H1 (cell line): ENCODE measurements around the gene EPB41L4A. TPM values are rescaled to one million over a fixed set of nuclear protein-coding genes. Genes with fewer than 3 reads are reported as not detected.
A peak's percentile ranks its signal among the peaks of the same experiment; 100 is the strongest.

Source experiments
- CTCF ChIA-PET: fragments of 300-600 bp; sonication (Branson Sonifier 250); formaldehyde crosslinking; loops from one replicate; lab custom pipeline; 2021; ENCODE audit not compliant: partially characterized antibody; lab: Charles Lee
- POLR2A ChIA-PET: fragments of 300-600 bp; sonication (Branson Sonifier 250); formaldehyde crosslinking; loops from one replicate; lab custom pipeline; 2021; ENCODE audit warnings: inconsistent platforms; ENCODE audit not compliant: partially characterized antibody; lab: Charles Lee
- DNase-seq, 2 experiments: peaks; one replicate each; pipeline versions ENCODE4 v3.0.0 to v3.0.0-alpha.2; 2010 to 2022; ENCODE audit warnings: low spot score in 2 of 2, low read depth in 1 of 2, mixed read lengths in 1 of 2
- FAIRE-seq: peaks from 2 replicates; lab custom pipeline; 2011; peaks lifted over from hg19 to GRCh38; lab: Jason Lieb, UNC
- H2AFZ ChIP-seq: 2 replicates; pipeline ENCODE4 v1.8.1; 2012; ENCODE audit warnings: low read length, inconsistent platforms
- H2AK5ac ChIP-seq: 2 replicates; pipeline ENCODE4 v1.6.1; 2013; ENCODE audit warnings: low read depth, low read length
- H2BK120ac ChIP-seq: replicated peaks from 2 replicates; pipeline ENCODE3; 2013; ENCODE audit warnings: low read depth, low read length, inconsistent platforms
- H2BK12ac ChIP-seq: 2 replicates; pipeline ENCODE4 v1.6.1; 2013; ENCODE audit warnings: low read depth, low read length
- H2BK15ac ChIP-seq: 2 replicates; pipeline ENCODE4 v1.6.1; 2013; ENCODE audit warnings: low read length
- H2BK20ac ChIP-seq: 2 replicates; pipeline ENCODE4 v1.6.1; 2013; ENCODE audit warnings: low read length
- H2BK5ac ChIP-seq: 2 replicates; pipeline ENCODE4 v1.6.1; 2013; ENCODE audit warnings: low read depth, low read length
- H3K14ac ChIP-seq: 2 replicates; pipeline ENCODE4 v1.6.1; 2013; ENCODE audit warnings: inconsistent platforms; ENCODE audit not compliant: insufficient read length
- H3K18ac ChIP-seq: 2 replicates; pipeline ENCODE4 v1.6.1; 2013; ENCODE audit warnings: low read length; ENCODE audit errors: extremely low read depth
- H3K23ac ChIP-seq: 2 replicates; pipeline ENCODE4 v1.6.1; 2013; ENCODE audit warnings: inconsistent platforms; ENCODE audit not compliant: insufficient read length
- H3K23me2 ChIP-seq: 2 replicates; pipeline ENCODE4 v1.6.1; 2013; ENCODE audit warnings: low read depth, low read length
- H3K27ac ChIP-seq: 2 replicates; pipeline ENCODE4 v1.6.1; 2011; ENCODE audit warnings: low read depth, low read length, inconsistent platforms
- H3K27me3 ChIP-seq, 4 experiments: replicated peaks in 1 of 4; 1 replicate in 1 of 4; 2 replicates in 3 of 4; pipeline versions ENCODE4 v1.6.1 to v1.8.1; 2011 to 2013; ENCODE audit warnings: low read length in 3 of 4, mild to moderate bottlenecking in 3 of 4, inconsistent platforms in 2 of 4, mixed read lengths in 2 of 4, moderate library complexity in 1 of 4; ENCODE audit not compliant: control insufficient read depth in 3 of 4, insufficient read depth in 3 of 4; ENCODE audit errors: extremely low read depth in 1 of 4
- H3K36me3 ChIP-seq, 4 experiments: 2 replicates each; pipeline versions ENCODE4 v1.6.1 to v1.8.1; 2011 to 2013; ENCODE audit warnings: mild to moderate bottlenecking in 4 of 4, low read length in 3 of 4, moderate library complexity in 2 of 4, control low read depth in 1 of 4, inconsistent platforms in 1 of 4; ENCODE audit not compliant: insufficient read depth in 4 of 4, control insufficient read depth in 2 of 4
- H3K4ac ChIP-seq: replicated peaks from 2 replicates; pipeline ENCODE3; 2013; ENCODE audit warnings: low read length, low read depth, mixed read lengths, inconsistent platforms; ENCODE audit not compliant: insufficient read length
- H3K4me1 ChIP-seq, 4 experiments: replicated peaks in 1 of 4; 1 replicate in 1 of 4; 2 replicates in 3 of 4; pipeline versions ENCODE4 v1.6.1 to v1.8.1; 2011 to 2013; ENCODE audit warnings: low read length in 3 of 4, inconsistent platforms in 2 of 4, mixed read lengths in 1 of 4; ENCODE audit not compliant: insufficient read depth in 4 of 4, control insufficient read depth in 3 of 4
- H3K4me2 ChIP-seq, 2 experiments: 2 replicates each; pipeline versions ENCODE4 v1.6.1 to v1.8.1; 2011 to 2013; ENCODE audit warnings: low read depth in 2 of 2, low read length in 2 of 2, control low read depth in 1 of 2, inconsistent platforms in 1 of 2, mild to moderate bottlenecking in 1 of 2; ENCODE audit not compliant: insufficient read depth in 1 of 2
- H3K4me3 ChIP-seq, 4 experiments: fragments of 200-600, 300-600 bp in 1 of 4; sonication (generic), shearing (Covaris generic), sonication (Bioruptor Twin) in 1 of 4; 2 replicates each; pipeline versions ENCODE4 v1.5.1 to v1.8.1; 2011 to 2016; ENCODE audit warnings: low read length in 4 of 4, low read depth in 3 of 4, control low read depth in 2 of 4, inconsistent platforms in 2 of 4, mild to moderate bottlenecking in 2 of 4, mixed read lengths in 1 of 4, moderate library complexity in 1 of 4; ENCODE audit not compliant: insufficient read depth in 2 of 4; ENCODE audit errors: extremely low read depth in 1 of 4
- H3K56ac ChIP-seq: replicated peaks from 2 replicates; pipeline ENCODE3; 2013; ENCODE audit warnings: low read depth, mild to moderate bottlenecking, mixed read lengths, low read length, inconsistent platforms; ENCODE audit not compliant: insufficient read length
- H3K79me1 ChIP-seq: 2 replicates; pipeline ENCODE4 v1.6.1; 2013; ENCODE audit warnings: low read depth, low read length, control low read depth
- H3K79me2 ChIP-seq, 2 experiments: 2 replicates each; pipeline versions ENCODE4 v1.6.1 to v1.8.1; 2012 to 2013; ENCODE audit warnings: low read length in 2 of 2, mild to moderate bottlenecking in 2 of 2, inconsistent platforms in 1 of 2; ENCODE audit not compliant: insufficient read depth in 2 of 2, control insufficient read depth in 1 of 2
- H3K9ac ChIP-seq, 4 experiments: replicated peaks in 1 of 4; 1 replicate in 1 of 4; 2 replicates in 3 of 4; pipeline versions ENCODE4 v1.6.1 to v1.8.1; 2011 to 2013; ENCODE audit warnings: low read depth in 3 of 4, low read length in 3 of 4, control low read depth in 2 of 4, mild to moderate bottlenecking in 2 of 4, moderate library complexity in 2 of 4, inconsistent platforms in 1 of 4; ENCODE audit errors: extremely low read depth in 1 of 4
- H3K9me3 ChIP-seq, 2 experiments: 2 replicates each; pipeline versions ENCODE4 v1.6.1 to v1.8.1; 2012 to 2013; ENCODE audit warnings: mild to moderate bottlenecking in 2 of 2, moderate library complexity in 2 of 2, control low read depth in 1 of 2, inconsistent platforms in 1 of 2, low read depth in 1 of 2, low read length in 1 of 2, mixed read lengths in 1 of 2; ENCODE audit not compliant: insufficient read depth in 2 of 2
- H4K20me1 ChIP-seq, 2 experiments: replicated peaks in 1 of 2; 2 replicates each; pipeline versions ENCODE3 to v1.8.1; 2011 to 2013; ENCODE audit warnings: inconsistent platforms in 2 of 2, low read length in 2 of 2, mild to moderate bottlenecking in 1 of 2; ENCODE audit not compliant: insufficient read depth in 2 of 2, control insufficient read depth in 1 of 2
- H4K5ac ChIP-seq: 2 replicates; pipeline ENCODE4 v1.6.1; 2013; ENCODE audit warnings: low read length, low read depth, mixed read lengths, inconsistent platforms; ENCODE audit not compliant: insufficient read length
- H4K8ac ChIP-seq: 2 replicates; pipeline ENCODE4 v1.8.0; 2013; ENCODE audit warnings: mild to moderate bottlenecking, moderate library complexity, low read length, inconsistent platforms; ENCODE audit not compliant: insufficient read depth; ENCODE audit errors: extremely low read depth
- H4K91ac ChIP-seq: replicated peaks from 2 replicates; pipeline ENCODE3; 2013; ENCODE audit warnings: low read length, mixed read lengths, inconsistent platforms; ENCODE audit not compliant: insufficient read length
- BCL11A ChIP-seq, 2 experiments: IDR thresholded peaks; one replicate each; pipeline ENCODE4 v1.6.1; 2011; ENCODE audit warnings: low read depth in 2 of 2, low read length in 2 of 2, mild to moderate bottlenecking in 2 of 2
- CBX8 ChIP-seq: fragments of 300-800, 300-1000 bp; sonication (generic); IDR thresholded peaks from 2 replicates; pipeline ENCODE4 v1.7.1; 2016; ENCODE audit warnings: low read depth, low read length, borderline replicate concordance
- CHD1 ChIP-seq: IDR thresholded peaks from 2 replicates; pipeline ENCODE4 v1.6.1; 2012; ENCODE audit warnings: low read depth, low read length, improper control_type of control experiment
- CHD2 ChIP-seq: IDR thresholded peaks from 2 replicates; pipeline ENCODE4 v1.6.1; 2012; ENCODE audit warnings: low read length, improper control_type of control experiment
- CREB1 ChIP-seq: IDR thresholded peaks from 2 replicates; pipeline ENCODE4 v1.6.1; 2012; ENCODE audit warnings: inconsistent platforms
- EZH2 ChIP-seq: fragments of 200-600 bp; sonication (generic); IDR thresholded peaks from 2 replicates; pipeline ENCODE4 v1.7.1; 2012; ENCODE audit warnings: low read depth, mild to moderate bottlenecking, moderate library complexity, low read length, inconsistent platforms; ENCODE audit not compliant: severe bottlenecking
- HDAC2 ChIP-seq, 2 experiments: fragments of 300-600 bp in 1 of 2; sonication (generic) in 1 of 2; IDR thresholded peaks; 2 replicates each; pipeline ENCODE4 v1.6.1; 2011 to 2012; ENCODE audit warnings: low read depth in 2 of 2, low read length in 2 of 2, mild to moderate bottlenecking in 2 of 2, moderate library complexity in 2 of 2, borderline replicate concordance in 1 of 2, inconsistent platforms in 1 of 2
- JUND ChIP-seq: IDR thresholded peaks from 2 replicates; pipeline ENCODE4 v1.6.1; 2011; ENCODE audit warnings: mild to moderate bottlenecking, improper control_type of control experiment, low read length
- KDM4A ChIP-seq: IDR thresholded peaks from one replicate; pipeline ENCODE4 v1.7.1; 2012; ENCODE audit warnings: low read depth, mild to moderate bottlenecking, moderate library complexity, low read length, inconsistent platforms; ENCODE audit not compliant: severe bottlenecking
- POLR2A ChIP-seq, 2 experiments: IDR thresholded peaks; 1 replicate in 1 of 2; 2 replicates in 1 of 2; pipeline ENCODE4 v1.6.1; 2011; ENCODE audit warnings: low read depth in 2 of 2, low read length in 2 of 2, mild to moderate bottlenecking in 2 of 2; ENCODE audit errors: control extremely low read depth in 1 of 2
- POLR2AphosphoS5 ChIP-seq: IDR thresholded peaks from 2 replicates; pipeline ENCODE4 v1.6.1; 2011; ENCODE audit warnings: low read depth, low read length
- SIN3A ChIP-seq, 2 experiments: IDR thresholded peaks in 1 of 2; conservative IDR thresholded peaks in 1 of 2; 2 replicates each; pipeline ENCODE4 v1.6.1; 2011 to 2012; ENCODE audit warnings: low read length in 2 of 2, improper control_type of control experiment in 1 of 2, low read depth in 1 of 2, mild to moderate bottlenecking in 1 of 2
- SUZ12 ChIP-seq: fragments of 200-600 bp; sonication (generic); IDR thresholded peaks from 2 replicates; pipeline ENCODE4 v1.6.1; 2012; ENCODE audit warnings: mild to moderate bottlenecking, inconsistent platforms, low read length, moderate library complexity, mixed read lengths
- USF2 ChIP-seq: IDR thresholded peaks from 2 replicates; pipeline ENCODE4 v1.6.1; 2011; ENCODE audit warnings: low read length, improper control_type of control experiment
- WGBS, 2 experiments: shearing (Covaris generic) in 1 of 2; methylation state at CpG; one replicate each; pipeline versions ENCODE4 v1.1.6 to v1.1.7; 2013 to 2015; ENCODE audit warnings: low lambda C conversion rate in 2 of 2, mixed read lengths in 2 of 2, inconsistent platforms in 1 of 2, low coverage in 1 of 2, missing lambda C conversion rate in 1 of 2; ENCODE audit not compliant: insufficient replicate concordance in 2 of 2, insufficient coverage in 1 of 2, insufficient read length in 1 of 2; ENCODE audit errors: extremely low coverage in 1 of 2, missing lambda C conversion rate in 1 of 2; 5-methylcytosine and 5-hydroxymethylcytosine counted together
- polyA plus RNA-seq, 7 experiments: library from polyadenylated mRNA; depleted of rRNA in 3 of 7; stranded (reverse) in 5 of 7; unstranded in 2 of 7; fragments of >200 nt in 5 of 7; fragments of 200-250 nt in 2 of 7; gene quantifications; 1 replicate in 5 of 7; 2 replicates in 1 of 7; 4 replicates in 1 of 7; pipeline versions ENCODE4 v1.2.1 to v1.2.3, GENCODE V29; 2011 to 2013; ENCODE audit warnings: missing spikeins in 2 of 7, mixed read lengths in 2 of 7
- total RNA-seq: library from RNA; stranded (reverse); fragmentation: NEBNext Ultra II Directional; extraction: Animal tissue kit (Norgen Biotek cat#: 25700); gene quantifications from 2 replicates; pipeline ENCODE4 v1.2.1, GENCODE V29; 2021

Gene EPB41L4A
- total and polyA plus RNA-seq, 2 of the 8 experiments (the other 6 are each of a cell fraction or from before 2014, with no cell fraction given) = 1.6 to 4.6 TPM

GRCh38 chr5:112436144-112436543 is 17.1 kb upstream of the EPB41L4A start:
- H3K9me3 ChIP-seq = peaks cover 10 to 12% of the 10 kb centered on the region in 2 experiments; a peak in 3 of 4 replicates
- no peak overlapping the region for H3K27ac ChIP-seq
- H3K18ac ChIP-seq = no peak overlapping the region
- no peak overlapping the region for H2BK15ac ChIP-seq
- CTCF ChIA-PET = interaction anchor here (0.8 to 2.5 kb wide), 5 partner anchors 16 to 259 kb away, joined by 3 to 11 read pairs (median 3); partner anchors contain the start of gene EPB41L4A
- no peaks in the 10 kb centered on the region for H3K36me3 ChIP-seq
- H3K4me1 ChIP-seq = no peaks in the 10 kb centered on the region
- H4K5ac ChIP-seq = no peak overlapping the region
- POLR2A ChIA-PET = no interaction called here
- 95% methylated on average over 2 of the region's 2 CpGs; no CpG with 5 or more reads in 1 of the 2 experiments for WGBS, 2 experiments
- no peak for DNase-seq
- H4K8ac ChIP-seq = no peak overlapping the region
- H3K4me3 ChIP-seq = no peak overlapping the region
- no peaks in the 10 kb centered on the region for H3K27me3 ChIP-seq
- no peak overlapping the region for H3K23ac ChIP-seq
- no peaks in the 10 kb centered on the region for H4K20me1 ChIP-seq
- no peak overlapping the region for H2BK12ac ChIP-seq
- no peak for FAIRE-seq
- H2BK5ac ChIP-seq = no peak overlapping the region
- no peak overlapping the region for H2BK120ac ChIP-seq
- no peak overlapping the region for H3K4ac ChIP-seq
- no peak overlapping the region for H4K91ac ChIP-seq
- H3K79me2 ChIP-seq = no peaks in the 10 kb centered on the region
- H3K4me2 ChIP-seq = no peak overlapping the region
- no peak overlapping the region for H3K56ac ChIP-seq
- peak overlapping the region; percentile 70 for H2AFZ ChIP-seq
- no peak overlapping the region for H2AK5ac ChIP-seq
- H3K9ac ChIP-seq = no peak overlapping the region
- no peaks in the 10 kb centered on the region for H3K23me2 ChIP-seq
- H3K79me1 ChIP-seq = no peaks in the 10 kb centered on the region
- H2BK20ac ChIP-seq = no peak overlapping the region; the same call in 1 of the 2 replicates
- H3K14ac ChIP-seq = no peak overlapping the region
- TF ChIP-seq JUND (no peak), SUZ12 (no peak), CBX8 (no peak), USF2 (no peak), BCL11A (IDR thresholded peaks at IDR 0.05; ENCODE audit: low read depth in 2 of 2, low read length in 2 of 2) (no peak), SIN3A (conservative IDR thresholded peaks at IDR 0.05 in 1 of 2, IDR thresholded peaks at IDR 0.05 in 1 of 2; ENCODE audit: low read depth in 1 of 2, low read length in 2 of 2) (no peak), CHD2 (no peak), CHD1 (no peak), EZH2 (no peak), POLR2A (IDR thresholded peaks at IDR 0.05; ENCODE audit: control extremely low read depth in 1 of 2, low read depth in 2 of 2, low read length in 2 of 2) (no peak), KDM4A (no peak), POLR2AphosphoS5 (no peak), CREB1 (no peak), HDAC2 (IDR thresholded peaks at IDR 0.05; ENCODE audit: borderline replicate concordance in 1 of 2, low read depth in 2 of 2, low read length in 2 of 2) (no peak)
